GM21447 (cell line): ENCODE measurements around the gene KIFC3.
"Not testable (repeated sequence)": the region's sequence is repeated elsewhere in the genome, so short reads cannot be mapped to it uniquely, and the experiment has no call there.

Source experiments
- ATAC-seq: cut with Tn5 transposase; IDR thresholded peaks from one replicate; pipeline ENCODE4 v1.9.1; 2021; ENCODE audit not compliant: unreplicated experiment

The KIFC3 gene

DNA sequence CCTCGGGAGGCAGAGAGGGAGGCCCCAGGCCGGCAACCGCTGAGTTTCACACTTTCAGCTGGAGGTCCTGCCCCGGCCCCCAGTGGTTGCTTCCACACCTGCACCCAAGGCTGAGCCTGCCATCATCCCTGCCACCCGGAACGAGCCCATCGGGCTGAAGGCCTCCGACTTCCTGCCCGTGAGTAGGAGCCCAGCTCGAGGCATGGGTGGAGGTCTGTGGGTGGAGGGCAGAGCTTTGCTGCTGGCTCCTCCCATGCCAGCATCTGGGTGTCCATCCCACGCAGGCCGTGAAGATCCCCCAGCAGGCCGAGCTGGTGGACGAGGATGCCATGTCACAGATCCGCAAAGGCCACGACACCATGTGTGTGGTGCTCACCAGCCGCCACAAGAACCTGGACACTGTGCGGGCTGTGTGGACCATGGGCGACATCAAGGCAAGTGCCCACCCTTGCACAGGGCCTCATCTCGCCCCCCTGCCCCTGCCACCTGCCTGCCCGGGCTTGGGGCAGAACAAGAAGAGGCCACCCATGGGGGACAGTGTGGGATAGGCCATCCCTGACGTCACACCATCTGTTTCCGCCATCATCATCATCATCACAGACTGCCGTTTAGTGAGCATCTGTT, 47.1 kb downstream of the KIFC3 start:
- no peak for ATAC-seq

DNA sequence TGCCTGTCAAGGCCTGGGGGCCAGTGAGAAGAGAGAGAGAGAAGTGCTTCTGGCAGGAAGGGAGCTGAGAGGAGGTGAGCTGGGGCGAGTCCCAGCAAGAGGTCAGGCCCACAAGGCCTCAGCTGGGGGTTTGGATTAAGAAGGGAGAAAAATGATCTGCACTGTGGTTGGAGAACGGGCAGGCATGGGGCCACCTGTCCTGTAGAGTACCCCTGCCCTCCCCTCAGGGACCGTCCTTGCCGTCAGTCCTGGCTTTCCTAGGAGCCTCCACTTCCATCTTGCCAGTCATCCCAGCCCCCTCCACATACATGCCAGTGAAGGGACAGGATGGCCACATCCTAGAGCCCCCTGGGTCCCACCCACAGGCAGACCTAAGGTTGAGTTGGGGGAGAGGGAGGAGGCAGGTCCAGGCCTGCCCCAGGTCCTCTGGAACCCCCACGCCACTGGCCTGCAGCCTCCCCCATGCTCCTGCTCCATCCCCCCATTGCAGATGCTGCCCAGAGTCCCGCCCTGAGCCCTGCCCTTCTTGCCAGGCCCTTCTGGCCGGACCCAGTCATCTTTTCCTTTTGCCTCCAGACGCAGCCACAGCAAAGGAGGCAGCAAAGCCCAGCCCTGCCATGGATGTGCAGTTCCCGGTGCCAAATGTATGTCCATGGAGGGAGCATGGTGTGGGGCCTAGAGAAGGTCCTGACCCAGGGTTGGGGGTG, 47.8 kb downstream of the KIFC3 start:
- no peak for ATAC-seq

DNA sequence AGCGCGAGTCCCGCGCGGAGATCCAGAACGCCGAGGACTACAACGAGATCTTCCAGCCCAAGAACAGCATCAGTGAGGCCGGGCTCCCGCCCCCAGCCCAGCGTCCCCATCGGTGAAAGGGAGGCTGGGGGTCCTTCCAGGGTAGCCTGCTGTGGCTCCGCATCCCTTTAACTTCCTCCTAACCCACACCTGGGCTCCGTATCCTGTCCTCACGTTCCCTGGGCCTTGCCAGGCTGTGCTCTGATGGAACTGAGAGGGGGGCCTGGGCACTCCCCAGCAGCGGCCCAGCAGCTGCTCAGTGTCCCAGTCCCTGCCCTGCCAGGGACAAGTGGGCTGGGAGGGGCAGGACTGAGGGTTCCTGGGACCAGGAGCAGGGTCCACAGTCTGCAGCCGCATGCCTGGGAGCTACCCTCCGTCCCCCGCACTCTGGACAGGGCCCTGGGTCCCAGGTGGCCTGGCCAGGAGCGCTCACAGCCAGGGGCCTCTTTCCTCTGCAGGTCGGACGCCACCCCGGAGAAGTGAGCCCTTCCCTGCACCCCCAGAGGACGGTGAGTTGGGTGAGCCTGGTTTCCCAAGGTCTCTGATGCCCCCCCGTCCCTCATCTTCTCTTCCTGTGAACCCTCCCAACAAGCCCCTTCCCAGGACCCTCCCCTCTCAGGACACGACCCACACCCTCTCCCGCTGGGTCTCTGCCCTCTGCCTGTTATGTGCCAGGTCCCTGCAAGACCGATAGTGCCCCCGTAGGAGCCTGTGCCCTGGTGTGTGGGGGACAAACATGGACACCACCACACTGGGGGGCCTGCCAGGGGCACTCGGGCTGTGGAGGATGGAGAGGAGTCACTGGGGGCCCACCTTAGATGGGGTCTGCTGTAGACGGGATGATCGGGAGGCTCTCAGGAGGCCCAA, 48.6 kb downstream of the KIFC3 start:
- ATAC-seq, result no peak

DNA sequence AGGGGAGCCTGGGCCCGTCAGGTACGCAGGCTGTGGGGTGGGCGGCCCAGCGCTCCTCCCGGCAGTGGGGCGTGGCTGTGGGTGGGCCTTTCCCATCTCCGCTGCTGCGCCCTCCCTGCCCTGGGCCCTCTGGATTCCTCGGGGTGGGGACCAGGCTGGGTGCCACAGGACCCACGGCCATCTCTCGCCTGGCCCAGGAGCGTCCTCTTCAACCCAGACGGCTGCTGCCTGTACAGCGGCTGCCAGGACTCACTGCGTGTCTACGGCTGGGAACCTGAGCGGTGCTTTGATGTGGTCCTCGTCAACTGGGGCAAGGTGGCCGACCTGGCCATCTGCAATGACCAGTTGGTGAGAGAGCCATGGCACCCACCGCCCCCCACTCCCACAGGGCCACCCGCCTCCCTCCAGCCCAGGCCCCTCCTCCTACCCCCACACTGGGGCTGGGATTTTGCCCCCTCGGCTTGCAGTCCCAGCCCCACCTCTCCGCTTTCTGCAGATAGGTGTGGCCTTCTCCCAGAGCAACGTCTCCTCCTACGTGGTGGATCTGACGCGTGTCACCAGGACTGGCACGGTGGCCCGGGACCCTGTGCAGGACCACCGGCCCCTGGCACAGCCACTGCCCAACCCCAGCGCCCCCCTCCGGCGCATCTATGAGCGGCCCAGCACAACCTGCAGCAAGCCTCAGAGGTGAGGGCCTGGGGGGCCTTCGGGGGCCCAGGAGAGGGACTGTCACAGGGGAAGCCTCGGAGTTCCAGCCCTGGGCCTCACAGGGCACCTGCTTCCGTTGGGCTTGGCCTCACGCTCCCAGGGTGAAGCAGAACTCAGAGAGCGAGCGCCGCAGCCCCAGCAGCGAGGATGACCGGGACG, 49.5 kb downstream of the KIFC3 start:
- ATAC-seq, result no peak

DNA sequence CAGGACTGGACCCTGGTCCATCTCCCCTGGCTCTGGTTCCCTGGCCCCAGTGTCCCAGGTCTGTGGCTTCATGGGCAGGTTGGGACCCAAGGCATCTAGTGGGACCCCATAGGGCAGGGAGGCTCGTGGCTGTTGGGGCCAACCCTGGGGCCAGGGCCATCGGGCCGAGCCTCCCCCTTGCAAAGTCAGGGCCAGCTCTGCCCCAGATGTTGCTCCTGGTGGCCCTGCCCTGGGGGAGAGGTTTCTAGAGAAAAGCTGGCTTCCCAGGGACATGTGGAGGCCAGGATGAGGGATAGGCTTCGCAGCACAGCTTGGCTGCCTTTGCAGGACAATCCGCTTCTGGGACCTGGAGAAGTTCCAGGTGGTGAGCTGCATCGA, 50.1 kb downstream of the KIFC3 start:
- no peak for ATAC-seq

DNA sequence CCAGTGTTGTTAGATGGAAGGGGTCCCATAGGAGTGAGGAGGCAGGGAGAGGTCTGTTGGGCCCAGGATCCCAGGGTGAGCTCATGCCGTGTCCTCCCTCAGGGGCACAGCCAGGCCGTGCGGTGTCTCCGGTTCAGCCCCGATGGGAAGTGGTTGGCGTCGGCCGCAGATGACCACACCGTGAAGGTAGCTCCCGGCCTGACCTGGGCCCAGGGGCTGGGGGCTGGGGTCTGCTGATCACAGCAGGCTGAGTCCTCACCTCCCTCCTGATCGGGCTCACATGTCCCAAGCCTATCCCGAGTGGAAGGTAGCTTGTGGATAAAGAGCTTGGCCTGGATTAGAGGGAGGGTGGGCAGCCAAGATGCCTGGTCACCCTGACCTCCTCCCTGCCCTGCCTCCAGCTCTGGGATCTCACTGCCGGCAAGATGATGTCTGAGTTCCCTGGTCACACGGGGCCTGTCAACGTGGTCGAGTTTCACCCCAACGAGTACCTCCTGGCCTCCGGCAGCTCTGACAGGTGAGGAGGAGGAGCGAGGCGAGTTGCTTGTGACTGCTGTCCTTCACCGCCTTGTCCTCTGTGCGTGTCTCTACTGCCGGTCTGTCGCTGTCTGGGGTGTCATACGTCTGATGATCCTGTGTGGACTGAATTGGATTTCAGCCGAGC, 50.6 kb downstream of the KIFC3 start:
- ATAC-seq, result no peak

DNA sequence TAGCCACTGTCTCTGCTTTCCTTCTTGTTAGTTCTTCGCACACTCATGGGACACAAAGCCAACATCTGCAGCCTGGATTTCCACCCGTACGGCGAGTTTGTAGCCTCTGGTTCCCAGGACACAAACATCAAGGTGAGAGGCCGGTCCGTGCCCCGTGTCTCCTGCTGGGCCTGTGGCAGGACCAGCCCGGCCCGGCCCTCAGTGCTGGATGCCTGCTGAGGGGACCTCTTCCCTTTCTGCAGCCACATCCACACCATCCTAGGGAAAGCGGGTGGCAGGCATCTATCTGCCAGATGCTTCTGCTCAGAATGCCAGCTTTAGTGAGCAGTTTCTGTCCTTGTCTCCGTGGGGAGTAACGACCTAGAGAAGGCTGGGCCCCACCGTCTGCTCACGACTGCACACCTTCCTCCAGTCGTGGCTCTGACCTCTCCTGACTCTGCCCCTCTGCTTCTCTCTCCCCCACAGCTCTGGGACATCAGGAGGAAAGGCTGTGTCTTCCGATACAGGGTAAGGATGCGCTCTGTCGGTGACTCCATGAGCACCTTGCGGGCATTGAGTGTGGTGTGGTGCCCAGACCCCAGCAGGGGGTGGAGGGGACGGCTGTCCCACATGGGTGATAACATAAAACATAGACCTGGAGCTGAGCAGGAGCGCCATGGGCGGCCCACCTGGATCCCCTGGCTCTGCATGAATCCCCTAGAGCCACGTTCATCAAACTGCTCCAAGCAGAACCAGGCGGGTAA, 51.3 kb downstream of the KIFC3 start:
- no peak for ATAC-seq

DNA sequence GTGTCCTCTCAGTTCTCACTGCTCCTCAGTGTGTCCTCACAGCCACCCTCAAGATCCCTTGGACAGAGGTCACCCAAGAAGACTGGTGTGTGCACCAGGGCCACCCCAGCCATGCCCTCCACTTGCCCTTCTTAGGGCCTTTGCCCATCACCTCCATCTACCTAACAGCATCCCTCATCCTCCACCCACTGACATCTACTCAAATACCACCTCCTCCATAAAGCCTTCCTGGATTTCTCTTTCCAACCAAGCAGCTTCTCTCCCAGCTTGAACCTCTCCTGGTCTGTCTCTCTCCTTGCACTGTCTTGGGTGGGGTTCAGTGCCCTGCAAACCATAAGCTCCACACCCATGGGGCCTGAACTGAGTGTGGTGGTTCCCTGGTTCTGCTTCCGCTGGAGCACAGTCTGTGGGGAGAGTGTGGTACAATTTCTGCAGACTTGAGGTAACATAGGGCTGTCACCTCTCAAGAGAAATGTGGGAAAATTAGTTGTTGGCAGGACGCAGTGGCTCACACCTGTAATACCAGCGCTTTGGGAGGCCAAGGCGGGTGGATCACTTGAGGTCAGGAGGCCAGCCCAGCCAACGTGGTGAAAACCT, 52.3 kb downstream of the KIFC3 start:
- ATAC-seq, result no peak

DNA sequence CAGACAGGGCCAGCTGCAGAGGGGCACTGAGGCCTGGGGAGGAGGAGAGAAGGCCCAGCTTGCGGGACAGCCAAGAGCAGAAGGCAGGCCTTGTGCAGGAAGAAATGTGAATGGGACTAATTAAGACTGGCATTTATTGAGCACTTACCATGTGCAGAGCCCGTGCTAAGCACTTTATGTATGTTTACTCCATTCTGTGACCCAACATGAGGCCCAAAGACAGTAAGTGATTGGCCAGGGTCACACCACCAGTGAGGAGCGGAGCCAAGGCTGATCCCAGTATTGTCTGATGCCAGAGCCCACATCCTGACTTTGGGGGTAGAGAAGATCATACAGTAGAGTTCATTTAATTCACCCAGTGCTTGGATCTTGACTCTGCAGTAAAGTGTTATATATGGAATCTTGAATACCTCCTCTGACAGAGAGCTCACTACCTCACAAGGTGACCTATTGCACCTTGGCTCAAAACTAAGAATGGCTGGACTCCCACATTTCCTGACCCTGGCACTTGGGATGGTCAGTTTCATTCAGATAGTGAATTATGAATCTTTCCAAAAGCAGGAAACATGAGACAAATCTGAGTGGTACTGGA, 53.1 kb downstream of the KIFC3 start:
- no peak for ATAC-seq

DNA sequence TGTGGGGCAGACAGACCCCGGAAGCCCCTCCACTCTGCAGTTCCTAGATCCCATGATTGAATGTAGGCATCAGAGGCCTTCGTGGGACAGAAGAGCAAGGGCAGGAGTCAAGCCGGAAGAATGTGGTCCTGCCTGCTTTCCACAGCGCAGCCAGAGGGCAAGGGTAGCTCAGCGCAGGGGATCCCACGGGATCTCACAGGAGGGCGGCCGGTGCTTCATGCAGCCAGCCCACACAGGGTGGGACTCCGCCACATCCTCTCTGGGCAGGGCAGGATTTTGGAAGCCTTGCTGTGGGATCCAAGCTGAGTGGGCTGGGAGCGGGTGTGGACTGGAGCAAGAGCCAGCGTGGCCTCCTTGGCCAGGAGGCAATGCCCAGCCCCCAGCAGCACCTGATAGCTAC, 53.7 kb downstream of the KIFC3 start:
- ATAC-seq, result no peak

DNA sequence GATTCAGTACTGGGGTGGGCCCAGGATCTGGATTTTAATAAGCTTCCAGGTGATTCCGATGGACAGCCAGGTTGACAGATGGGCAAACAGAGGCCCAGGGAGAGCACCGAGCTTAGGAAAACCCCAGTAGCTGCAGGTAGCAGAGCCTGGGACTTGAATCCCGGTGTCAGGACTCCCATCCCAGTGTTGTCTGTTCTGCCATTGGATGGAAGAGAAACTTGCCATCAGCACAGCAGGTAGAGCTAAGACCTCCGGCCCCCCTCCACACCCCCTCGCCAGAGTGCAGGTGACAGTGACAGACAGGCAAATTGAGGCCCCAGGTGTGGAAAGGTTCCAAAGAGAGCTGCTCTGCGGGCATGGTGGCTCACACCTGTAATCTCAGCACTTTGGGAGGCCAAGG, 54.3 kb downstream of the KIFC3 start:
- ATAC-seq, result no peak

DNA sequence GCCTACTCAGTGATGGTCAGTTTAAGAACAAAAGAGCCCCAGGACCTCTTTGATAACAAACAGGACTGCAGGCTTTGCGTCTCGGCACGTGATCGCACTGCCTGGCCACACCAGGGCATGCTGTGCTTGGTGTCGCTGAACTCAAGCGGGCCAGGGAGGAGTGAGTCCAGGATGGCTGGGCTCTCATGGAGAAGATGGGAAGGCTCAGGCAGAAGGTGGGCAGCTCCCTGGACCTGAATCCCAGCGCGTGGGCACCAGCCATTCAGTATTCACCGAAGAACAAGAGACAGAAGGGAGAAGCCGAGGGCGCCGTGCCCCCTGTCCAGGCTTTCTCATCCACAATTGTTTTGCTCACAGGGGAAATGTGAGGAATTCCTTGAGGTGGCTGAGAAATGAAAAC, 54.8 kb downstream of the KIFC3 start:
- no peak for ATAC-seq

DNA sequence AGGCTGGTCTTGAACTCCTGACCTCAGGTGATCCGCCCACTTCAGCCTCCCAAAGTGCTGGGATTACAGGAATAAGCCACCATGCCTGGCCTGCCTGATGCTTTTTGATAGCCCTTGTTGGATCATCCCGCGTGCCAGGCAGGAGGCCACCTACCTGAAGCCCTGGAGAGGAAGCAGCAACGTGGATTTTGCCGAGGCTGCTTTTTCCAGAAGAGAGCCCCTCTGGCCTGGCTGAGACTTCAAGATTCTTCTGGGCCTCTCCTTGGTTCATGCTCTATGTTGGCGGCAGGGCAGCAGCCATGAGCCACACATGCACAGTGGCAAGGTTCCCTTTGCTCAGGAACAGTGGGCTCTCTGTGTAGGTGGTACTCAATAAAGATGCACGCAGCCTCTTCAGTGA, 55.2 kb downstream of the KIFC3 start:
- ATAC-seq, result no peak

DNA sequence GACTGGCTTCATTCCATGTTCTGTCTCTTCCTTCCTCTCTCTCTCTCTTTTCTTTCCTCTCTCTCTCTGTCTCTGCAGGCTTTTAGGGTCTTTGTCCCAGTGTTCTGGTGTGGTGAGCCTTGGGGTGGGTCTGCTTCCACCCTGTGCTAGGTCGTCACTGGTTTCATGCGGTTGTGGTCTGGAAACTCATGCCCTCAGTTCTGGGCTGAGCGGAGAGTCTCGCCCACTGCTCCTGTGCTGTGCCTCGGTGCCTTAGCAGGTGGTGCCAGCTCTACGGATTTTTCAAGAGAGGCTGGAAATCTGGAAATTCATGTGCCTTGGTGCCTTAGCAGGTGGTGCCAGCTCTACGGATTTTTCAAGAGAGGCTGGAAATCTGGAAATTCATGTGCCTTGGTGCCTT, 56.0 kb downstream of the KIFC3 start:
- ATAC-seq, result not testable (repeated sequence)

DNA sequence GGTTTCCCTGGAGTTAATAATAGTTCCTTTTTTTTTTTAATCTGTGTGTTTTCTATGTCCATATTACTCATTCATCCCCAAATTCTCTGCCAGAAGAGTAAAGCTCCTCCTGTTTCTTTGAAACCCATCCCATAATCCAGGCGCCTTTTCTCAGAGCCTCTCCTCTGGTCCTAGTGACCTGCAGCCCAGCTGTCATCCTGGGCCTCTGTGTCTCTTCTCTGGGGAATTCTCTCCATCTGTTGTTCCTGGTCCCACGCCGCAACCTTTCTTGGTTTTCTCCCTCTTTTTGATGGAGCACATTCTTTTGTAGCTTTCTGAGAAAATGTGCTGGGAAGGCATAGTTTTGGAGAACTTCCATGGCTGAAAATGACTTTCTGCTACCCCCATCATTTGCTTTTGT, 56.5 kb downstream of the KIFC3 start:
- ATAC-seq, result no peak

DNA sequence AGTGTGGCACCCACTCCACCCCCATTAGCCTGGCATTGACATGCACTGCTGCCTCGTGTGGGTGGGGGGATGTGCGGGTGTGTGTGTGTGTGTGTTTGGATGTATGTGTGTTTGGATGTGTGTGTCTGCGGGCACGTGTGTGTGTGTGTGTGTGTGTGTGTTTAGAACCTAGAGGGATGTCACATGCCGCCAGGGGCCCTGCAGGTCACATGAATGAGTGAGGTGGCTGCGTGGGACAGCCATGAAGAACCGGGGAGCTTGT, 57.7 kb downstream of the KIFC3 start:
- ATAC-seq, result no peak

DNA sequence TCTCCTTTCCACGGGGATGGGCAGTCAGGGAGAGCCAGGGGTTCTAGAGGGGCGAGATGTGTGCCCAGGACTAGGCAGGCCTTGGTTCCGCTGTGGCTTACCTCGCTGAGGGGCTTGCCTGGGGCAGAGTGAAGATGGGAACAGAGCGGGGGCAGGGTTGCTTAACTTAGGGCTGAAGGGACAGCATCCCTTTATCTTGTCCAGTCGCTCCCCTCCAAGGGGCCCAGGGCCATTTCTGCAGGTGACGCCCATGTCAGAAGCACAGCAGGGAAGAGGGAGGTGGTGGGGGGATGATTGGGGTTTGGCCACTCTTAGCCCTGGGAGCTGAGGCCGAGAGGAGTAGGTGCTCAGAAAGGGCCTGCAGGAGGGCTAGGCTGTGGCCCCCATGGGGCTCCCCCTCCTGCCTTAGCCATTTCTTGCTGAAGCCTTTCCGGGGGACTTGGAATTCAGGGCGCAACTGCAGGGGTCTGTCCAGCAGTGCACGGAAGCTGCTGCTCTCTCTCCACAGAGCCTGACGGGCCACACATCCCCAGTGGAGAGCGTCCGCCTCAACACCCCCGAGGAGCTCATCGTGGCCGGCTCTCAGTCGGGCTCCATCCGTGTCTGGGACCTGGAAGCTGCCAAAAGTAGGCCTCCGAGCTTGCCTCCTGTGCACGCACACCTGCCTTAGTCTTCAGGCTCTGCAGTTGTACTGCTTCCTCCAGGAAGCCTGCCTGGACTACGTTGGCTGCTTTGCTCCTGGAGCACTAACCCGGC, 58.2 kb downstream of the KIFC3 start:
- no peak for ATAC-seq

DNA sequence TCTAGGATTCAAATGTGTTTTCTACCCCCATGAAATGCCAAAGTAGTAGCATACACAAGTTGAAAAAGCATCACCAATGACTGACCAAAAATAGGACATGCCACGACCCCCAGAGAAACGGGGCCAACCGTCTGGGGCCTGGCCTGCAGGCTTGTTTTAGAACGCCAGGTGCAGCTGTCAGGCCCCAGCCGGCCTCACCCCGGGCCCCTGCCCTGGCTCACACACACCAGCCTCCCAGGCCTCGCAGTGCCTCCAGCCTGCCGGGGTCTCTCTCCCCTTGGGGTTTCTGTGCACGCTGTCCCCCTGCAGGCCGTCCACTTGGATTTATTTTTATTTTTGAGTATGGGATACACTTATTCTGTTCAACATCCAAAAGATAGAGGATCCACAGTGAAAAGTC, 58.8 kb downstream of the KIFC3 start:
- no peak for ATAC-seq

DNA sequence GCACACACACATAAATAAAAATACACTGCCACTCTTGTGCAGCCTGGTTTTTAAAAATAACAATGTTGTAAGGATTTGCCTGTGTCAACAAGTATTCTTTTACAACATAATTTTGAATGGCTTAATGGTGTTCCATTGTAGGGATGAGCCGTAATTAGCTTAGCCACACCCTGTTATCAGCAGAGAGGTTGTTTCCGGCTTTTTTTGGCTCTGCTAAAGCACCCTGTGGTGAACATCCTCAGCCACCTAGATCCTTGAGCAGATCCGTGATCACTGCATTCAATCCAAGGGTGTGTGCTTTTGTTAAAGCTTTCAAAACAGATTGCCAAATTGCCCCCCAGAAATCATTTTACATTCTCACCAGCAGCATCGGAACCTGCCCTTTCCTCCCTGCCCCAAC, 59.7 kb downstream of the KIFC3 start:
- ATAC-seq, result no peak
